LNCaP clone FGC (cell line): ENCODE data around the gene NR3C2.

ENCODE experiments used
- DNase-seq: peaks from one replicate; pipeline ENCODE4 v3.0.0-alpha.2; 2011; ENCODE audit warnings: low read depth
- H3K4me3 ChIP-seq: 2 replicates; pipeline ENCODE4 v1.5.1; 2011; ENCODE audit warnings: mild to moderate bottlenecking, low read depth, low read length, control low read depth
- CTCF ChIP-seq: IDR thresholded peaks from 2 replicates; pipeline ENCODE4 v1.5.1; 2012; ENCODE audit warnings: mild to moderate bottlenecking; ENCODE audit not compliant: control insufficient read depth, insufficient read depth; ENCODE audit errors: extremely low read depth

Gene NR3C2

GRCh38 chr4:148226341-148226740 lies 215.9 kb downstream of the NR3C2 start:
- H3K4me3 ChIP-seq = no peak overlapping the region
- no peak for DNase-seq
- no peak for TF ChIP-seq CTCF

- no peak overlapping the region for H3K4me3 ChIP-seq
- TF ChIP-seq CTCF = no peak
- no peak for DNase-seq
These were observed 216.6 kb downstream of the NR3C2 start for GRCh38 chr4:148225639-148226038.

- no peak overlapping the region for H3K4me3 ChIP-seq
- no peak for TF ChIP-seq CTCF
- DNase-seq = no peak
These were observed 217.7 kb downstream of the NR3C2 start for GRCh38 chr4:148224476-148224875.

GRCh38 chr4:148222991-148223660 lies 219.1 kb downstream of the NR3C2 start:
- TF ChIP-seq CTCF = no peak
- no peak for DNase-seq
- no peak overlapping the region for H3K4me3 ChIP-seq

- no peak for TF ChIP-seq CTCF
- H3K4me3 ChIP-seq = no peak overlapping the region
- DNase-seq = no peak
These were observed 225.1 kb downstream of the NR3C2 start for GRCh38 chr4:148216866-148217814.

- no peak for DNase-seq
- TF ChIP-seq CTCF = no peak
- no peak overlapping the region for H3K4me3 ChIP-seq
These were observed 225.9 kb downstream of the NR3C2 start for GRCh38 chr4:148216321-148216720.
